ENCODE results near the gene MICAL2. TPM values are rescaled to one million over a fixed set of nuclear protein-coding genes. Genes with fewer than 3 reads are reported as not detected.

MICAL2 gene
- total RNA-seq, 4 donors from 2014 or later = 109 to 197 (median 183) TPM

- Histone ChIP-seq H3K27ac (no peak overlapping the region), H3K27me3 (no peaks in the 10 kb centered on the region), H3K4me1 (no peaks in the 10 kb centered on the region), H3K4me3 (no peak overlapping the region), H3K36me3 (peaks cover 0 to 52% (median 0%) of the 10 kb centered on the region in 3 donors), H3K9me3 (no peaks in the 10 kb centered on the region)
- no peak for TF ChIP-seq CTCF (IDR thresholded peaks at IDR 0.05)
- no peak for TF ChIP-seq POLR2A (IDR thresholded peaks at IDR 0.05)
- DNase-seq = no peak
Measured at GRCh38 chr11:12263141-12263693, 152.8 kb downstream of the MICAL2 start.

- H3K4me3 ChIP-seq = no peak overlapping the region
- no peak for DNase-seq
- TF ChIP-seq CTCF (IDR thresholded peaks at IDR 0.05) (no peak), POLR2A (IDR thresholded peaks at IDR 0.05) (no peak)
- H3K36me3 ChIP-seq = peaks cover 0 to 40% (median 0%) of the 10 kb centered on the region in 3 donors
- H3K9me3 ChIP-seq = no peaks in the 10 kb centered on the region
- no peak overlapping the region for H3K27ac ChIP-seq
- no peaks in the 10 kb centered on the region for H3K4me1 ChIP-seq
- no peaks in the 10 kb centered on the region for H3K27me3 ChIP-seq
Measured at GRCh38 chr11:12264361-12264760, 154.0 kb downstream of the MICAL2 start.

GRCh38 chr11:12266132-12266531, 155.7 kb downstream of the MICAL2 start:
- DNase-seq = no peak
- no peaks in the 10 kb centered on the region for H3K27me3 ChIP-seq
- no peaks in the 10 kb centered on the region for H3K4me1 ChIP-seq
- TF ChIP-seq POLR2A (IDR thresholded peaks at IDR 0.05) (no peak), CTCF (IDR thresholded peaks at IDR 0.05) (no peak)
- H3K9me3 ChIP-seq = no peaks in the 10 kb centered on the region
- peaks cover 0 to 22% (median 0%) of the 10 kb centered on the region in 3 donors for H3K36me3 ChIP-seq
- no peak overlapping the region for H3K4me3 ChIP-seq
- H3K27ac ChIP-seq = no peak overlapping the region

- Histone ChIP-seq H3K36me3 (peaks cover 0 to 14% (median 0%) of the 10 kb centered on the region in 3 donors), H3K4me3 (no peak overlapping the region), H3K4me1 (no peaks in the 10 kb centered on the region), H3K27me3 (no peaks in the 10 kb centered on the region), H3K27ac (no peak overlapping the region), H3K9me3 (no peaks in the 10 kb centered on the region)
- DNase-seq = peak in 1 of 3 donors; percentile 54
- TF ChIP-seq CTCF (IDR thresholded peaks at IDR 0.05) = peak in 2 of 6 experiments; percentile 22 to 32
- no peak for TF ChIP-seq POLR2A (IDR thresholded peaks at IDR 0.05)
Measured at GRCh38 chr11:12266943-12267342, 156.6 kb downstream of the MICAL2 start.

- Histone ChIP-seq H3K9me3 (no peaks in the 10 kb centered on the region), H3K27me3 (no peaks in the 10 kb centered on the region), H3K36me3 (peaks cover 0 to 6% (median 0%) of the 10 kb centered on the region in 3 donors), H3K27ac (no peak overlapping the region), H3K4me3 (no peak overlapping the region), H3K4me1 (no peaks in the 10 kb centered on the region)
- no peak for DNase-seq
- no peak for TF ChIP-seq POLR2A (IDR thresholded peaks at IDR 0.05)
- TF ChIP-seq CTCF (IDR thresholded peaks at IDR 0.05) = no peak
Measured at GRCh38 chr11:12267921-12268320, 157.5 kb downstream of the MICAL2 start.

GRCh38 chr11:12269104-12269441, 158.7 kb downstream of the MICAL2 start:
- H3K36me3 ChIP-seq = peaks cover 0 to 4% (median 0%) of the 10 kb centered on the region in 3 donors
- no peaks in the 10 kb centered on the region for H3K4me1 ChIP-seq
- no peak overlapping the region for H3K27ac ChIP-seq
- no peaks in the 10 kb centered on the region for H3K9me3 ChIP-seq
- DNase-seq = no peak
- no peaks in the 10 kb centered on the region for H3K27me3 ChIP-seq
- H3K4me3 ChIP-seq = no peak overlapping the region
- no peak for TF ChIP-seq CTCF (IDR thresholded peaks at IDR 0.05)
- TF ChIP-seq POLR2A (IDR thresholded peaks at IDR 0.05) = no peak
